HepG2 (cell line): Measurements from ENCODE around the gene NIPAL1. TPM values are rescaled to one million over a fixed set of nuclear protein-coding genes. Genes with fewer than 3 reads are reported as not detected.
A peak's percentile ranks its signal among the peaks of the same experiment; 100 is the strongest.

Source experiments
- CHD4 ChIP-seq: fragments of 200-600 bp; sonication (generic); IDR thresholded peaks from 2 replicates; pipeline ENCODE4 v1.7.0; 2017; ENCODE audit warnings: mild to moderate bottlenecking, low read length, borderline replicate concordance
- EED ChIP-seq: sonication (generic); formaldehyde crosslinking; IDR thresholded peaks from 2 replicates; pipeline ENCODE4 v1.5.0; 2020; ENCODE audit warnings: mild to moderate bottlenecking, missing genetic modification reagents
- EP300 ChIP-seq, 3 experiments: sonication (generic) in 1 of 3; formaldehyde crosslinking in 1 of 3; IDR thresholded peaks; 2 replicates each; pipeline versions ENCODE4 v1.5.1 to v1.6.1; 2011 to 2020; ENCODE audit warnings: low read depth in 2 of 3, low read length in 2 of 3, borderline replicate concordance in 1 of 3, improper control_type of control experiment in 1 of 3, mild to moderate bottlenecking in 1 of 3, missing genetic modification reagents in 1 of 3, moderate library complexity in 1 of 3
- ERF ChIP-seq: IDR thresholded peaks from 2 replicates; pipeline ENCODE4 v1.6.1; 2018; ENCODE audit warnings: missing biosample characterization, missing genetic modification reagents
- GATAD1 ChIP-seq: IDR thresholded peaks from 2 replicates; pipeline ENCODE4 v1.6.1; 2016; ENCODE audit warnings: missing genetic modification reagents, missing compliant biosample characterization
- HMG20B ChIP-seq: conservative IDR thresholded peaks from 2 replicates; pipeline ENCODE4 v1.6.1; 2016; ENCODE audit warnings: missing genetic modification reagents, missing compliant biosample characterization
- MAF1 ChIP-seq: sonication (generic); formaldehyde crosslinking; IDR thresholded peaks from 2 replicates; pipeline ENCODE4 v1.5.0; 2020; ENCODE audit warnings: missing genetic modification reagents, borderline replicate concordance
- MAFG ChIP-seq: sonication (generic); formaldehyde crosslinking; IDR thresholded peaks from 2 replicates; pipeline ENCODE4 v1.5.1; 2020; ENCODE audit warnings: mild to moderate bottlenecking, missing genetic modification reagents
- MED1 ChIP-seq: sonication (generic); formaldehyde crosslinking; IDR thresholded peaks from 2 replicates; pipeline ENCODE4 v1.4.0; 2020; ENCODE audit warnings: missing genetic modification reagents
- PCBP1 ChIP-seq: fragments of 200-400 bp; formaldehyde crosslinking; IDR thresholded peaks from 2 replicates; pipeline ENCODE4 v1.6.1; 2017; ENCODE audit warnings: mild to moderate bottlenecking, low read depth, low read length, borderline replicate concordance
- RBFOX2 ChIP-seq: fragments of 200-400 bp; formaldehyde crosslinking; IDR thresholded peaks from 2 replicates; pipeline ENCODE4 v1.6.1; 2017; ENCODE audit warnings: low read depth, mild to moderate bottlenecking, low read length
- RNF2 ChIP-seq: fragments of 450-650 bp; conservative IDR thresholded peaks from 2 replicates; pipeline ENCODE4 v1.6.1; 2016; ENCODE audit warnings: low read depth
- SAFB2 ChIP-seq: sonication (generic); formaldehyde crosslinking; IDR thresholded peaks from 2 replicates; pipeline ENCODE4 v1.5.1; 2020; ENCODE audit warnings: missing genetic modification reagents, low read depth, mild to moderate bottlenecking, borderline replicate concordance
- STAG1 ChIP-seq: sonication (generic); formaldehyde crosslinking; IDR thresholded peaks from 2 replicates; pipeline ENCODE4 v1.4.0; 2020; ENCODE audit warnings: missing genetic modification reagents
- STAT5B ChIP-seq: sonication (generic); formaldehyde crosslinking; IDR thresholded peaks from 2 replicates; pipeline ENCODE4 v1.4.0; 2020; ENCODE audit warnings: missing genetic modification reagents
- TAF15 ChIP-seq: fragments of 200-400 bp; formaldehyde crosslinking; IDR thresholded peaks from one replicate; pipeline ENCODE4 v1.6.1; 2018; ENCODE audit warnings: mild to moderate bottlenecking, low read depth, low read length; ENCODE audit not compliant: poor library complexity, severe bottlenecking
- ZC3H13 ChIP-seq: sonication (generic); formaldehyde crosslinking; IDR thresholded peaks from 2 replicates; pipeline ENCODE4 v1.8.1; 2023; ENCODE audit warnings: mild to moderate bottlenecking, missing genetic modification reagents, moderate library complexity
- ZFP62 ChIP-seq: sonication (generic); formaldehyde crosslinking; IDR thresholded peaks from 2 replicates; pipeline ENCODE4 v1.4.0; 2020; ENCODE audit warnings: missing genetic modification reagents
- ZFYVE20 ChIP-seq: sonication (generic); formaldehyde crosslinking; IDR thresholded peaks from 2 replicates; pipeline ENCODE4 v1.8.0; 2023; ENCODE audit warnings: low read depth, mild to moderate bottlenecking, moderate library complexity, missing genetic modification reagents, borderline replicate concordance
- ZNF776 ChIP-seq: sonication (generic); formaldehyde crosslinking; IDR thresholded peaks from 2 replicates; pipeline ENCODE4 v1.4.0; 2020; ENCODE audit warnings: mild to moderate bottlenecking, missing genetic modification reagents
- ZNF782 ChIP-seq: sonication (generic); formaldehyde crosslinking; IDR thresholded peaks from 2 replicates; pipeline ENCODE4 v1.4.0; 2020; ENCODE audit warnings: missing genetic modification reagents, mild to moderate bottlenecking, borderline replicate concordance
- polyA plus RNA-seq, 8 experiments: library from polyadenylated mRNA; depleted of rRNA in 3 of 8; stranded (reverse) in 7 of 8; unstranded in 1 of 8; fragments of >200 nt; fragmentation: Illumina TruSeq in 4 of 8; extraction: Trizol in 4 of 8; gene quantifications; 2 replicates each; pipeline versions ENCODE4 v1.2.1 to v1.2.3, GENCODE V29; 2011 to 2016; ENCODE audit warnings: low read depth in 4 of 8, missing spikeins in 1 of 8, mixed read lengths in 1 of 8; ENCODE audit not compliant: insufficient read depth in 1 of 8
- total RNA-seq, 5 experiments: library from RNA; depleted of rRNA; stranded (reverse); fragments of >200 nt; fragmentation: Illumina TruSeq; extraction: Trizol; gene quantifications; 2 replicates each; pipeline ENCODE4 v1.2.3, GENCODE V29; 2016; ENCODE audit warnings: low read depth in 1 of 5
- TF ChIP-seq, protein P1 (sequence below): sonication (generic); formaldehyde crosslinking; IDR thresholded peaks from 2 replicates; pipeline ENCODE4 v1.9.0; 2022; ENCODE audit warnings: low read depth, missing genetic modification reagents
- TF ChIP-seq, protein P2 (sequence below): sonication (generic); formaldehyde crosslinking; IDR thresholded peaks from 2 replicates; pipeline ENCODE4 v1.4.0; 2020; ENCODE audit warnings: mild to moderate bottlenecking, missing genetic modification reagents, borderline replicate concordance
- TF ChIP-seq, protein P3 (sequence below): sonication (generic); formaldehyde crosslinking; IDR thresholded peaks from 2 replicates; pipeline ENCODE4 v1.9.0; 2021; ENCODE audit warnings: missing genetic modification reagents, mild to moderate bottlenecking, borderline replicate concordance

Gene NIPAL1
- total and polyA plus RNA-seq, 2 of the 13 experiments (the other 11 are each of a cell fraction or from before 2014, with no cell fraction given): 1.4 to 3.4 TPM

GRCh38 chr4:48016141-48017107 is at the start of gene NIPAL1, which contains the start of gene CNGA1 (continued):
- no peak for TF ChIP-seq MAFG (CRISPR knock-in tag)
- no peak for TF ChIP-seq GATAD1 (CRISPR knock-in tag)
- TF ChIP-seq ZNF776 (CRISPR knock-in tag): no peak
- TF ChIP-seq STAT5B: no peak
- TF ChIP-seq ERF (CRISPR knock-in tag): no peak; the same call in 1 of the 2 replicates
- 0 out of 2 replicates have a peak, but pooled peaks have one; percentile 16 for TF ChIP-seq RNF2
- peak; percentile 38 for TF ChIP-seq STAG1 (CRISPR knock-in tag)
- TF ChIP-seq TAF15: peak; percentile 40
- no peak for TF ChIP-seq SAFB2 (CRISPR knock-in tag)
- TF ChIP-seq ZNF782: no peak
- no peak for TF ChIP-seq PCBP1
- TF ChIP-seq, protein P1, sequence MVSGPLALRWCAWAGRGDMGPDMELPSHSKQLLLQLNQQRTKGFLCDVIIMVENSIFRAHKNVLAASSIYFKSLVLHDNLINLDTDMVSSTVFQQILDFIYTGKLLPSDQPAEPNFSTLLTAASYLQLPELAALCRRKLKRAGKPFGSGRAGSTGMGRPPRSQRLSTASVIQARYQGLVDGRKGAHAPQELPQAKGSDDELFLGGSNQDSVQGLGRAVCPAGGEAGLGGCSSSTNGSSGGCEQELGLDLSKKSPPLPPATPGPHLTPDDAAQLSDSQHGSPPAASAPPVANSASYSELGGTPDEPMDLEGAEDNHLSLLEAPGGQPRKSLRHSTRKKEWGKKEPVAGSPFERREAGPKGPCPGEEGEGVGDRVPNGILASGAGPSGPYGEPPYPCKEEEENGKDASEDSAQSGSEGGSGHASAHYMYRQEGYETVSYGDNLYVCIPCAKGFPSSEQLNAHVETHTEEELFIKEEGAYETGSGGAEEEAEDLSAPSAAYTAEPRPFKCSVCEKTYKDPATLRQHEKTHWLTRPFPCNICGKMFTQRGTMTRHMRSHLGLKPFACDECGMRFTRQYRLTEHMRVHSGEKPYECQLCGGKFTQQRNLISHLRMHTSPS: no peak
- TF ChIP-seq ZFYVE20 (CRISPR knock-in tag): no peak
- peak; percentile 62; the same call in 1 of the 2 replicates for TF ChIP-seq RBFOX2
- 0 out of 2 replicates have a peak, but pooled peaks have one; percentile 5 for TF ChIP-seq EED
- TF ChIP-seq MED1: 0 out of 2 replicates have a peak, but pooled peaks have one; percentile 16
- TF ChIP-seq, protein P2, sequence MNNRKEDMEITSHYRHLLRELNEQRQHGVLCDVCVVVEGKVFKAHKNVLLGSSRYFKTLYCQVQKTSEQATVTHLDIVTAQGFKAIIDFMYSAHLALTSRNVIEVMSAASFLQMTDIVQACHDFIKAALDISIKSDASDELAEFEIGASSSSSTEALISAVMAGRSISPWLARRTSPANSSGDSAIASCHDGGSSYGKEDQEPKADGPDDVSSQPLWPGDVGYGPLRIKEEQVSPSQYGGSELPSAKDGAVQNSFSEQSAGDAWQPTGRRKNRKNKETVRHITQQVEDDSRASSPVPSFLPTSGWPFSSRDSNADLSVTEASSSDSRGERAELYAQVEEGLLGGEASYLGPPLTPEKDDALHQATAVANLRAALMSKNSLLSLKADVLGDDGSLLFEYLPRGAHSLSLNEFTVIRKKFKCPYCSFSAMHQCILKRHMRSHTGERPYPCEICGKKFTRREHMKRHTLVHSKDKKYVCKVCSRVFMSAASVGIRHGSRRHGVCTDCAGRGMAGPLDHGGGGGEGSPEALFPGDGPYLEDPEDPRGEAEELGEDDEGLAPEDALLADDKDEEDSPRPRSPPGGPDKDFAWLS (CRISPR knock-in tag): no peak
- TF ChIP-seq, protein P3, sequence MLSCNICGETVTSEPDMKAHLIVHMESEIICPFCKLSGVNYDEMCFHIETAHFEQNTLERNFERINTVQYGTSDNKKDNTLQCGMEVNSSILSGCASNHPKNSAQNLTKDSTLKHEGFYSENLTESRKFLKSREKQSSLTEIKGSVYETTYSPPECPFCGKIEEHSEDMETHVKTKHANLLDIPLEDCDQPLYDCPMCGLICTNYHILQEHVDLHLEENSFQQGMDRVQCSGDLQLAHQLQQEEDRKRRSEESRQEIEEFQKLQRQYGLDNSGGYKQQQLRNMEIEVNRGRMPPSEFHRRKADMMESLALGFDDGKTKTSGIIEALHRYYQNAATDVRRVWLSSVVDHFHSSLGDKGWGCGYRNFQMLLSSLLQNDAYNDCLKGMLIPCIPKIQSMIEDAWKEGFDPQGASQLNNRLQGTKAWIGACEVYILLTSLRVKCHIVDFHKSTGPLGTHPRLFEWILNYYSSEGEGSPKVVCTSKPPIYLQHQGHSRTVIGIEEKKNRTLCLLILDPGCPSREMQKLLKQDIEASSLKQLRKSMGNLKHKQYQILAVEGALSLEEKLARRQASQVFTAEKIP (CRISPR knock-in tag): no peak
- 0 out of 4 replicates have a peak, but pooled peaks of 1 of the 2 experiments have one; percentile 15 for TF ChIP-seq EP300 (IDR thresholded peaks at IDR 0.05; ENCODE audit: low read depth in 2 of 2, low read length in 2 of 2)
- TF ChIP-seq EP300 (CRISPR knock-in tag; IDR thresholded peaks at IDR 0.05; ENCODE audit: borderline replicate concordance): no peak
- no peak for TF ChIP-seq MAF1 (CRISPR knock-in tag)
- no peak for TF ChIP-seq ZC3H13 (CRISPR knock-in tag)
- 0 out of 2 replicates have a peak, but pooled peaks have one; percentile 10 for TF ChIP-seq HMG20B (CRISPR knock-in tag)
- no peak for TF ChIP-seq ZFP62 (CRISPR knock-in tag)
- TF ChIP-seq CHD4: no peak; the same call in 1 of the 2 replicates
